Stimulated activated memory B cell treated with anti-CD40 and anti-IgM and Interleukin-4, amounts not matched to agents 10 μg/mL and 1 μg/mL and 100 μg/mL, for 72 hours (primary cell): Measurements from ENCODE around the gene CETP.

Source experiments
- ATAC-seq: fragments of 150-1000 bp; cut with Tn5 transposase; 2 replicates; pipeline ENCODE4 v1.10.0; 2021
- H3K27ac Mint-ChIP-seq: one replicate; pipeline ENCODE4 v1.8.0; 2022; ENCODE audit warnings: mild to moderate bottlenecking, mixed read lengths
- H3K27me3 Mint-ChIP-seq: one replicate; pipeline ENCODE4 v1.8.0; 2022; ENCODE audit warnings: mixed read lengths
- H3K36me3 Mint-ChIP-seq: one replicate; pipeline ENCODE4 v1.8.0; 2022; ENCODE audit warnings: mixed read lengths
- H3K4me1 Mint-ChIP-seq: one replicate; pipeline ENCODE4 v1.8.0; 2022; ENCODE audit warnings: mixed read lengths
- H3K4me3 Mint-ChIP-seq: one replicate; pipeline ENCODE4 v1.8.0; 2022; ENCODE audit warnings: mild to moderate bottlenecking, moderate library complexity, mixed read lengths
- H3K9me3 Mint-ChIP-seq: one replicate; pipeline ENCODE4 v1.8.0; 2022; ENCODE audit warnings: mixed read lengths

Gene CETP

GRCh38 chr16:56961851-56962281 lies at the start of gene CETP:
CETP (plus strand) TSS chr16:56961950; CDS start chr16:56961980, 30 bp downstream.
- ATAC-seq: no peak
- H3K36me3 Mint-ChIP-seq: no peaks in the 10 kb centered on the region
- peak within 1 kb of the TSS; percentile 38 for H3K27ac Mint-ChIP-seq
- no peak within 1 kb of the TSS for H3K4me3 Mint-ChIP-seq
- peaks cover 33% of the 10 kb centered on the region for H3K4me1 Mint-ChIP-seq
- no peaks in the 10 kb centered on the region for H3K27me3 Mint-ChIP-seq
- no peaks in the 10 kb centered on the region for H3K9me3 Mint-ChIP-seq

- H3K27me3 Mint-ChIP-seq: no peaks in the 10 kb centered on the region
- H3K4me3 Mint-ChIP-seq: peak overlapping the region; percentile 54
- peak; percentile 47 for ATAC-seq
- H3K27ac Mint-ChIP-seq: peak overlapping the region; percentile 90
- H3K36me3 Mint-ChIP-seq: peaks cover 19% of the 10 kb centered on the region
- H3K9me3 Mint-ChIP-seq: peaks cover 9% of the 10 kb centered on the region
- peaks cover 80% of the 10 kb centered on the region for H3K4me1 Mint-ChIP-seq
Observed at GRCh38 chr16:56912746-56913708, 48.7 kb upstream of the CETP start.

- Mint-ChIP-seq H3K36me3 (peaks cover 31% of the 10 kb centered on the region), H3K9me3 (peaks cover 15% of the 10 kb centered on the region), H3K27me3 (no peaks in the 10 kb centered on the region), H3K27ac (peak overlapping the region; percentile 90), H3K4me3 (no peak overlapping the region), H3K4me1 (peaks cover 93% of the 10 kb centered on the region)
- no peak for ATAC-seq
Observed at GRCh38 chr16:56914896-56915295, 46.9 kb upstream of the CETP start.

- Mint-ChIP-seq H3K9me3 (peaks cover 15% of the 10 kb centered on the region), H3K27ac (peak overlapping the region; percentile 100), H3K36me3 (peaks cover 31% of the 10 kb centered on the region), H3K4me3 (peak overlapping the region; percentile 73), H3K27me3 (no peaks in the 10 kb centered on the region), H3K4me1 (peaks cover 93% of the 10 kb centered on the region)
- no peak for ATAC-seq
Observed at GRCh38 chr16:56915336-56916119, 46.2 kb upstream of the CETP start.

GRCh38 chr16:56916571-56917403 lies 45.0 kb upstream of the CETP start:
- peak; percentile 78 for ATAC-seq
- Mint-ChIP-seq H3K36me3 (peaks cover 31% of the 10 kb centered on the region), H3K27me3 (no peaks in the 10 kb centered on the region), H3K4me1 (peaks cover 90% of the 10 kb centered on the region), H3K4me3 (peak overlapping the region; percentile 73), H3K27ac (peak overlapping the region; percentile 100), H3K9me3 (peaks cover 15% of the 10 kb centered on the region)

DNA sequence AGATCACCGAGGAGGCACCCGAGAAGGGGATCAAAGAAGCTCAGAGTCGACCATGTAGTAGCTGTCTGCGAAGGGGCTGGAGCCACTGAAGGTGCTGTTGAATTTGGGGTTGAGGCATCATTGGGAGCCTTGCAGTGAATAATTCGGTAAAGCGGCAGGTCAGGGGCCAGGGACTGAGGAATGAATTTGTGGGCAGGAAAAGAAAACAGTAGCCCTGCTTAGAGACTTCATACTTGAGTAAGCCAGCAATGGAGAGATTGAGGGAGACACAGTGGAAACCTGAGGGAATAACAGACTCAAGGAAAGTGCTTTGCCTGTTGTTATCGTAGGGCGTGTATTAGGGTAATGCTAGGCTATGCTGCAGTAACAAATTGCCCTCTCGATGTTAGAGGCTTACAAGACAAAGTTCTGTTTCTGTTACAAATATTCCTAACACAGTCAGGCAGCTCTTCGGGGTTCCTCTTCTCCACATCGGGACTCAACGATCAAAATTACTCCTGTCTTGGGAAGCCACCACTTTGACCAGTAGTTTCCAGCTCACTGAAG lies 43.2 kb upstream of the CETP start:
- H3K27me3 Mint-ChIP-seq: no peaks in the 10 kb centered on the region
- no peak for ATAC-seq
- H3K4me3 Mint-ChIP-seq: peak overlapping the region; percentile 73
- H3K9me3 Mint-ChIP-seq: peaks cover 15% of the 10 kb centered on the region
- H3K27ac Mint-ChIP-seq: peak overlapping the region; percentile 100
- peaks cover 73% of the 10 kb centered on the region for H3K4me1 Mint-ChIP-seq
- H3K36me3 Mint-ChIP-seq: peaks cover 31% of the 10 kb centered on the region

- H3K9me3 Mint-ChIP-seq: peaks cover 15% of the 10 kb centered on the region
- peak overlapping the region; percentile 73 for H3K4me3 Mint-ChIP-seq
- H3K36me3 Mint-ChIP-seq: peaks cover 30% of the 10 kb centered on the region
- peak; percentile 42 for ATAC-seq
- peak overlapping the region; percentile 100 for H3K27ac Mint-ChIP-seq
- H3K4me1 Mint-ChIP-seq: peaks cover 66% of the 10 kb centered on the region
- H3K27me3 Mint-ChIP-seq: no peaks in the 10 kb centered on the region
Observed at GRCh38 chr16:56919099-56919800, 42.5 kb upstream of the CETP start.

GRCh38 chr16:56921571-56921970 lies 40.2 kb upstream of the CETP start:
- H3K36me3 Mint-ChIP-seq: peaks cover 24% of the 10 kb centered on the region
- no peaks in the 10 kb centered on the region for H3K27me3 Mint-ChIP-seq
- H3K4me3 Mint-ChIP-seq: no peak overlapping the region
- peaks cover 11% of the 10 kb centered on the region for H3K9me3 Mint-ChIP-seq
- H3K4me1 Mint-ChIP-seq: peaks cover 50% of the 10 kb centered on the region
- no peak for ATAC-seq
- H3K27ac Mint-ChIP-seq: peak overlapping the region; percentile 100

- ATAC-seq: no peak
- Mint-ChIP-seq H3K4me3 (no peak overlapping the region), H3K27me3 (no peaks in the 10 kb centered on the region), H3K27ac (no peak overlapping the region), H3K9me3 (peaks cover 4% of the 10 kb centered on the region), H3K4me1 (peaks cover 36% of the 10 kb centered on the region), H3K36me3 (peaks cover 7% of the 10 kb centered on the region)
Observed at GRCh38 chr16:56923481-56924091, 38.2 kb upstream of the CETP start.

- Mint-ChIP-seq H3K36me3 (peaks cover 6% of the 10 kb centered on the region), H3K27ac (no peak overlapping the region), H3K9me3 (no peaks in the 10 kb centered on the region), H3K4me3 (no peak overlapping the region), H3K4me1 (peaks cover 19% of the 10 kb centered on the region), H3K27me3 (no peaks in the 10 kb centered on the region)
- no peak for ATAC-seq
Observed at GRCh38 chr16:56927471-56927870, 34.3 kb upstream of the CETP start.

DNA sequence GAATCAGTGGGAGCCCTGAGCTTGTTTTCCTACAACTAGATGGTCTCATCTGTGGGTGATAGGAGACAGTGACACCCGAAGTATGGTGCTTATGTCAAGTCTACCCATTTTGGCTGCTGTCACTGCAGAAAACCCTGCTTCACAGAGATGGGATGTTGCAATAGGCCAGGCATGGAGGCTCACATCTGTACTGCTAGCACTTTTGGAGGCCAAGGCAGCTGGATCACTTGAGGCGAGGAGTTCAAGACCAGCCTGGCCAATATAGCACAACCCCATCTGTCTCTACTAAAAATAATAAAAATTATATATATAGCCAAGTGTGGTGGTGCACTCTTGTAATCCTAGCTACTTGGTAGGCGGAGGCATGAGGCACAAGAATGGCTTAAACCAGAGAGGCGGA lies 32.1 kb upstream of the CETP start:
- peaks cover 27% of the 10 kb centered on the region for H3K36me3 Mint-ChIP-seq
- H3K27ac Mint-ChIP-seq: no peak overlapping the region
- peaks cover 19% of the 10 kb centered on the region for H3K4me1 Mint-ChIP-seq
- H3K27me3 Mint-ChIP-seq: no peaks in the 10 kb centered on the region
- no peak overlapping the region for H3K4me3 Mint-ChIP-seq
- no peak for ATAC-seq
- H3K9me3 Mint-ChIP-seq: no peaks in the 10 kb centered on the region

GRCh38 chr16:56930486-56931270 lies 31.1 kb upstream of the CETP start:
- ATAC-seq: no peak
- H3K27me3 Mint-ChIP-seq: no peaks in the 10 kb centered on the region
- H3K4me3 Mint-ChIP-seq: peak overlapping the region; percentile 99
- H3K27ac Mint-ChIP-seq: peak overlapping the region; percentile 99
- peaks cover 38% of the 10 kb centered on the region for H3K36me3 Mint-ChIP-seq
- H3K4me1 Mint-ChIP-seq: peaks cover 28% of the 10 kb centered on the region
- no peaks in the 10 kb centered on the region for H3K9me3 Mint-ChIP-seq

GRCh38 chr16:56931271-56931891 lies 30.4 kb upstream of the CETP start:
- no peaks in the 10 kb centered on the region for H3K27me3 Mint-ChIP-seq
- H3K4me1 Mint-ChIP-seq: peaks cover 32% of the 10 kb centered on the region
- no peaks in the 10 kb centered on the region for H3K9me3 Mint-ChIP-seq
- peaks cover 45% of the 10 kb centered on the region for H3K36me3 Mint-ChIP-seq
- peak overlapping the region; percentile 99 for H3K4me3 Mint-ChIP-seq
- ATAC-seq: peak; percentile 79
- peak overlapping the region; percentile 99 for H3K27ac Mint-ChIP-seq
